ENCODE measurements around the gene FGFR3. TPM values are rescaled to one million over a fixed set of nuclear protein-coding genes. Genes with fewer than 3 reads are reported as not detected.
A peak's percentile ranks its signal among the peaks of the same experiment; 100 is the strongest.
"Not testable (repeated sequence)": the region's sequence is repeated elsewhere in the genome, so short reads cannot be mapped to it uniquely, and the experiment has no call there.

FGFR3 gene
- total RNA-seq, 4 donors from 2014 or later: 45.4 to 168 (median 92.4) TPM

DNA sequence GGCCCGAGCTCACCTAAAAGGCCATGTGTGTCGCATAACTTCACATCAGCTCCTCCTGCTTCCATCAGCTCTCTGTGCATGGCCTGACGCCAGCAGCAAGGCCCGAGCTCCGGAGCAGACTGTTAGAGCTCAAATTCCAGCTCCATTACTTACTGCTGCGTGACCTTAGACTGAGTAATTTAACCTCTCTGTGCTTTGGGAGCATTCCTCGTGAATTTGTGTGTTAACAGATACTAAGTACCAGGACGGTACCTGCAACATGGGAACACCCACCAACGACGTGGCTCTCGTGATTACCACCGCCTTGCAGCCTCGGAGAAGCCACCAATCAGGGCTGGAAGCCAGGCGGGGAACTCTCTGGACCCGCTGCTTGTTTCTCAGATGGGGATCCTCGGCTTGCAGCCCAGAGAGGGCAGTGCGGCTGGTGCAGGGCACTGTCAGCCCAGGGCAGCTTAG lies 49.9 kb downstream of the FGFR3 start:
- Histone ChIP-seq H3K4me3 (no peak overlapping the region), H3K4me1 (no peaks in the 10 kb centered on the region), H3K36me3 (peaks cover 0 to 95% (median 0%) of the 10 kb centered on the region in 3 donors), H3K9me3 (no peaks in the 10 kb centered on the region), H3K27ac (no peak overlapping the region), H3K27me3 (no peaks in the 10 kb centered on the region)
- TF ChIP-seq POLR2A (IDR thresholded peaks at IDR 0.05): no peak
- TF ChIP-seq, protein P1, sequence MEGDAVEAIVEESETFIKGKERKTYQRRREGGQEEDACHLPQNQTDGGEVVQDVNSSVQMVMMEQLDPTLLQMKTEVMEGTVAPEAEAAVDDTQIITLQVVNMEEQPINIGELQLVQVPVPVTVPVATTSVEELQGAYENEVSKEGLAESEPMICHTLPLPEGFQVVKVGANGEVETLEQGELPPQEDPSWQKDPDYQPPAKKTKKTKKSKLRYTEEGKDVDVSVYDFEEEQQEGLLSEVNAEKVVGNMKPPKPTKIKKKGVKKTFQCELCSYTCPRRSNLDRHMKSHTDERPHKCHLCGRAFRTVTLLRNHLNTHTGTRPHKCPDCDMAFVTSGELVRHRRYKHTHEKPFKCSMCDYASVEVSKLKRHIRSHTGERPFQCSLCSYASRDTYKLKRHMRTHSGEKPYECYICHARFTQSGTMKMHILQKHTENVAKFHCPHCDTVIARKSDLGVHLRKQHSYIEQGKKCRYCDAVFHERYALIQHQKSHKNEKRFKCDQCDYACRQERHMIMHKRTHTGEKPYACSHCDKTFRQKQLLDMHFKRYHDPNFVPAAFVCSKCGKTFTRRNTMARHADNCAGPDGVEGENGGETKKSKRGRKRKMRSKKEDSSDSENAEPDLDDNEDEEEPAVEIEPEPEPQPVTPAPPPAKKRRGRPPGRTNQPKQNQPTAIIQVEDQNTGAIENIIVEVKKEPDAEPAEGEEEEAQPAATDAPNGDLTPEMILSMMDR (IDR thresholded peaks at IDR 0.05): no peak
- no peak for DNase-seq

DNA sequence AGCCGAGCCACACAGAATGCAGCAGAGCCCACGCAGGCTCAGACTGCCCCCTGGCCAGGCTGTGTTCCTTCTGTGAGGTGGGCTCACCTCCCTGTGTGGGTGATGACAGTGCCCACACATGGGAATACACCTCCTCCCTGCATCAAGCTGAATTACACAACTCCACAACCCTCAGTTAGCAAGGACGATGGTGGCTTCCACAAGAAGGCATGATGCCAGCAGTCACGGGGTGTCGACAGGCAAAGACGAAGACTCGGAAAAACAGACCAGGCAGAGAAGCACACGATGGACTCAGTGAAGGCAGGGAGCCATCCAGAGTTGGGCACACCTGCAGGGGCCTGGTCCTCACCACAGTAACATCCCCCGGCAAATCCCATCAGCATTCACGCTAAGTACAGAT lies 50.8 kb downstream of the FGFR3 start:
- Histone ChIP-seq H3K36me3 (peaks cover 0 to 90% (median 0%) of the 10 kb centered on the region in 3 donors), H3K27me3 (no peaks in the 10 kb centered on the region), H3K4me3 (no peak overlapping the region), H3K9me3 (no peaks in the 10 kb centered on the region), H3K4me1 (no peaks in the 10 kb centered on the region), H3K27ac (no peak overlapping the region)
- no peak for DNase-seq
- no peak for TF ChIP-seq POLR2A (IDR thresholded peaks at IDR 0.05)
- TF ChIP-seq, protein P1 (IDR thresholded peaks at IDR 0.05): no peak

- H3K4me1 ChIP-seq, H3K27ac ChIP-seq, H3K4me3 ChIP-seq, DNase-seq, H3K9me3 ChIP-seq, H3K27me3 ChIP-seq: not testable (repeated sequence)
- peaks cover 0 to 83% (median 0%) of the 10 kb centered on the region in 3 donors for H3K36me3 ChIP-seq
These were observed 51.5 kb downstream of the FGFR3 start for GRCh38 chr4:1844618-1845017.

DNA sequence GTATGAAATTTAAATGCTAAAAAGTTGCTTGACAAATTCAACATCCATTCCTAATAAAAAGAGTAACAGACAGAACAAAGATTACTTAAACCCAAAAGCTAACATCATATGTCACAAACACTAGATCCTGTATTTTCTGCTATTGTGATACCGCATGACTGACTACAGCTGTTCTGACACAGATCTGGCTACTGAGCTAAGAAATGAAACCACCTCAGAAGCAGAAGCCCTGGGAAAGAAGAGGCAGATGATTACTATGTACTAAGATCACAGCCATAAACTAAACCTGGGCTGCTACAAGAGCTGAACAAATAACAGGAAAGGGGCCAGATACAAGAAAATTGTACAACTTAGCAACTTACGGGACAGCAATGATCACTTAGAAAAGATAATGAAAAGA lies 53.5 kb downstream of the FGFR3 start:
- H3K36me3 ChIP-seq: peaks cover 0 to 63% (median 0%) of the 10 kb centered on the region in 3 donors
- no peaks in the 10 kb centered on the region for H3K27me3 ChIP-seq
- H3K4me3 ChIP-seq: no peak overlapping the region

GRCh38 chr4:1850276-1850675 lies 57.2 kb downstream of the FGFR3 start:
- Histone ChIP-seq H3K9me3 (no peaks in the 10 kb centered on the region), H3K27me3 (no peaks in the 10 kb centered on the region), H3K36me3 (peaks cover 0 to 31% (median 0%) of the 10 kb centered on the region in 3 donors), H3K27ac (peak overlapping the region in 2 of 4 donors; percentile 11 to 63), H3K4me3 (no peak overlapping the region), H3K4me1 (peaks cover 0 to 41% (median 4%) of the 10 kb centered on the region in 4 donors)
- TF ChIP-seq POLR2A (IDR thresholded peaks at IDR 0.05): no peak
- TF ChIP-seq, protein P1 (IDR thresholded peaks at IDR 0.05): no peak
- DNase-seq: no peak

More for the DNA sequence above, 53.5 kb downstream of the FGFR3 start:
- peaks cover 0 to 16% (median under 1%) of the 10 kb centered on the region in 4 donors for H3K4me1 ChIP-seq
- no peak for TF ChIP-seq POLR2A (IDR thresholded peaks at IDR 0.05)
- TF ChIP-seq, protein P1 (IDR thresholded peaks at IDR 0.05): no peak
- no peak overlapping the region for H3K27ac ChIP-seq
- H3K9me3 ChIP-seq: no peaks in the 10 kb centered on the region
- no peak for DNase-seq

DNA sequence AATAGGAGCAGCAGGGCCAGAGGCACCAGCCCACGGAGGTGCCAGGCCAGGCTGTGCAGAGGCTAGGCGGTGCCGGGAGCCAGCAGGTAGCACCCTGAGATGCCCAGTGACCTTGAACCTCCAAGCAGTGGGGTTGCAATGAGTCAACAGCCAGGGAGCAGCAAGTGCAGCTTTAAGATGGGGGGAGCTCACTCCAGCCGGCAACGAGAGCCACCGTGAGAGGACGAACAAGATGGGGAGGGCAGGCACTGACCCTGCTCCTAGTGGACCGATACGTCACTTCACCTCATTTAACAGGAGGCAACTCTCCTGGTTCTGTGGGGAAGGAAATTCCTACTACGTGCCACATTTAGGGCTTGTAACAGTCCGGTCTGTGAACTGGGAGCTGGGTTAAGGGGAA lies 58.1 kb downstream of the FGFR3 start:
- H3K27me3 ChIP-seq: no peaks in the 10 kb centered on the region
- TF ChIP-seq POLR2A (IDR thresholded peaks at IDR 0.05): no peak
- TF ChIP-seq, protein P1 (IDR thresholded peaks at IDR 0.05): no peak
- H3K27ac ChIP-seq: no peak overlapping the region
- H3K9me3 ChIP-seq: no peaks in the 10 kb centered on the region
- H3K4me3 ChIP-seq: no peak overlapping the region
- H3K36me3 ChIP-seq: peaks cover 0 to 22% (median 0%) of the 10 kb centered on the region in 3 donors
- H3K4me1 ChIP-seq: peaks cover 0 to 43% (median 5%) of the 10 kb centered on the region in 4 donors
- no peak for DNase-seq

Measured in Peyer's patch (tissue), 4 donors.